Measurements from ENCODE around the gene ZDHHC21.

ZDHHC21 gene

DNA sequence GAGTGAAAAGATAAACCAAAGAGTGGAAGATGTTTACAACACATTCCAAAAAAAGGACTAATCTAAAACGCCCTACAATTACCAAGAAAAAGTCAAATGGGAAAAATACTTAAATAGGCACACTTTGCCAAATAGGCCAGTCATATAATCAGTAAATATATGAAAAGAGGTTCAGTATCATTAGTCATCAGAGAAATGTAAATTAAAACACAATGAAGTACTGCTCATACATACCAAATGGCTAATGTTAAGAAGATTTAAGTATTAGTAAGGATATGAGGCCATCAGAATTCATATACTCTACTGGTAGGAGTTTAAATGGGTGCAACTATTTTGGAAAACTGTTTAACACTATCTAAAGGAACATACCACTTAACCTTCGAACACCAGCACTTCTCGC is 47.6 kb downstream of the ZDHHC21 start:
- Histone ChIP-seq H3K4me1 (ENCODE audit: insufficient read depth, low read length) (peaks cover 5% of the 10 kb centered on the region), H3K27ac (ENCODE audit: low read depth, low read length) (no peak overlapping the region), H3K4me3 (ENCODE audit: low read depth in 1 of 2, low read length in 2 of 2) (no peak overlapping the region), H3K27me3 (ENCODE audit: control insufficient read depth in 1 of 2, insufficient read depth in 2 of 2, low read length in 2 of 2) (no peaks in the 10 kb centered on the region), H3K9me3 (ENCODE audit: low read length) (no peaks in the 10 kb centered on the region), H3K9ac (ENCODE audit: low read length) (no peak overlapping the region), H3K36me3 (ENCODE audit: insufficient read depth, low read length) (no peaks in the 10 kb centered on the region)

GRCh38 chr9:14640967-14641366 is 52.3 kb downstream of the ZDHHC21 start:
- peaks cover 7% of the 10 kb centered on the region for H3K4me1 ChIP-seq (ENCODE audit: insufficient read depth, low read length)
- no peaks in the 10 kb centered on the region for H3K9me3 ChIP-seq (ENCODE audit: low read length)
- H3K9ac ChIP-seq (ENCODE audit: low read length) = no peak overlapping the region
- H3K36me3 ChIP-seq (ENCODE audit: insufficient read depth, low read length) = no peaks in the 10 kb centered on the region
- no peak overlapping the region for H3K27ac ChIP-seq (ENCODE audit: low read depth, low read length)
- H3K27me3 ChIP-seq (ENCODE audit: control insufficient read depth in 1 of 2, insufficient read depth in 2 of 2, low read length in 2 of 2) = no peaks in the 10 kb centered on the region
- H3K4me3 ChIP-seq (ENCODE audit: low read depth in 1 of 2, low read length in 2 of 2) = no peak overlapping the region

GRCh38 chr9:14640294-14640693 is 52.9 kb downstream of the ZDHHC21 start:
- Histone ChIP-seq H3K9ac (ENCODE audit: low read length) (no peak overlapping the region), H3K27ac (ENCODE audit: low read depth, low read length) (no peak overlapping the region), H3K4me3 (ENCODE audit: low read depth in 1 of 2, low read length in 2 of 2) (no peak overlapping the region), H3K9me3 (ENCODE audit: low read length) (no peaks in the 10 kb centered on the region), H3K4me1 (ENCODE audit: insufficient read depth, low read length) (peaks cover 7% of the 10 kb centered on the region), H3K27me3 (ENCODE audit: control insufficient read depth in 1 of 2, insufficient read depth in 2 of 2, low read length in 2 of 2) (no peaks in the 10 kb centered on the region), H3K36me3 (ENCODE audit: insufficient read depth, low read length) (no peaks in the 10 kb centered on the region)

- Histone ChIP-seq H3K4me1 (ENCODE audit: insufficient read depth, low read length) (no peaks in the 10 kb centered on the region), H3K9ac (ENCODE audit: low read length) (no peak overlapping the region), H3K27me3 (ENCODE audit: control insufficient read depth in 1 of 2, insufficient read depth in 2 of 2, low read length in 2 of 2) (no peaks in the 10 kb centered on the region), H3K27ac (ENCODE audit: low read depth, low read length) (no peak overlapping the region), H3K9me3 (ENCODE audit: low read length) (no peaks in the 10 kb centered on the region), H3K4me3 (ENCODE audit: low read depth in 1 of 2, low read length in 2 of 2) (no peak overlapping the region), H3K36me3 (ENCODE audit: insufficient read depth, low read length) (peaks cover 4% of the 10 kb centered on the region)
Measured at GRCh38 chr9:14633906-14634565, 59.2 kb downstream of the ZDHHC21 start.

- no peaks in the 10 kb centered on the region for H3K27me3 ChIP-seq (ENCODE audit: control insufficient read depth in 1 of 2, insufficient read depth in 2 of 2, low read length in 2 of 2)
- no peaks in the 10 kb centered on the region for H3K4me1 ChIP-seq (ENCODE audit: insufficient read depth, low read length)
- no peak overlapping the region for H3K9ac ChIP-seq (ENCODE audit: low read length)
- H3K36me3 ChIP-seq (ENCODE audit: insufficient read depth, low read length) = peaks cover 4% of the 10 kb centered on the region
- H3K9me3 ChIP-seq (ENCODE audit: low read length) = no peaks in the 10 kb centered on the region
- H3K27ac ChIP-seq (ENCODE audit: low read depth, low read length) = no peak overlapping the region
- H3K4me3 ChIP-seq (ENCODE audit: low read depth in 1 of 2, low read length in 2 of 2) = no peak overlapping the region
Measured at GRCh38 chr9:14633148-14633547, 60.1 kb downstream of the ZDHHC21 start.

GRCh38 chr9:14627513-14627912 is 65.7 kb downstream of the ZDHHC21 start:
- Histone ChIP-seq H3K9me3 (ENCODE audit: low read length) (no peaks in the 10 kb centered on the region), H3K27me3 (ENCODE audit: control insufficient read depth in 1 of 2, insufficient read depth in 2 of 2, low read length in 2 of 2) (no peaks in the 10 kb centered on the region), H3K36me3 (ENCODE audit: insufficient read depth, low read length) (peaks cover 4% of the 10 kb centered on the region), H3K9ac (ENCODE audit: low read length) (no peak overlapping the region), H3K4me1 (ENCODE audit: insufficient read depth, low read length) (peaks cover 13% of the 10 kb centered on the region), H3K27ac (ENCODE audit: low read depth, low read length) (no peak overlapping the region), H3K4me3 (ENCODE audit: low read depth in 1 of 2, low read length in 2 of 2) (no peak overlapping the region)

DNA sequence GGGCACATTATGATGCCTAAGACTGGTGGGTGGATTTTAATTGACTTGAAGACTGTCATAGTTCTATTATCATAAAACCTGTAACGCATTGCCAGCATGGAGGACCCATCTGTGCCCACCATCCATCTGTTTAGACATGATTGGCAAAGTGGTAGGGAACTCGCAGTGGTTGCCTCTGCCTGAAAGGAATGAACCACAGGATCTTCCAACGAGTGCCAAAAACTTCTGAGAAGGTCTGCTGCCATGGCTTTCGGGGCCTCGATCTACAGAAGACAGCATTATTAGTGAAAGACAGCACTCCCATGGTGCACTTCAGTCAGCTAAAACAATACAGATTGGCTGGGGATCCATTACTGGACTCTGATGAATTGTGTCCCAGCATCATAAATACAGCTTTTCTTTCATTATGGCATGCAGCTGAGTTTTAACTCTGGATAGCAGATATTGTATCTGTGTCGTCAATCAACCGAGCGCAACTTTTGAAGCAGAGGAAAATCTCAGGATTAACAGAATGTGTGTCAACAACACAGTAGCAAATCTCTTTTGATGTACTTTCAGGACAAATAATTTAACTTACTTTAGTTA is 74.3 kb downstream of the ZDHHC21 start:
- Histone ChIP-seq H3K27ac (ENCODE audit: low read depth, low read length) (no peak overlapping the region), H3K4me1 (ENCODE audit: insufficient read depth, low read length) (no peaks in the 10 kb centered on the region), H3K9ac (ENCODE audit: low read length) (no peak overlapping the region), H3K9me3 (ENCODE audit: low read length) (no peaks in the 10 kb centered on the region), H3K27me3 (ENCODE audit: control insufficient read depth in 1 of 2, insufficient read depth in 2 of 2, low read length in 2 of 2) (no peaks in the 10 kb centered on the region), H3K4me3 (ENCODE audit: low read depth in 1 of 2, low read length in 2 of 2) (no peak overlapping the region), H3K36me3 (ENCODE audit: insufficient read depth, low read length) (peaks cover 4% of the 10 kb centered on the region)

DNA sequence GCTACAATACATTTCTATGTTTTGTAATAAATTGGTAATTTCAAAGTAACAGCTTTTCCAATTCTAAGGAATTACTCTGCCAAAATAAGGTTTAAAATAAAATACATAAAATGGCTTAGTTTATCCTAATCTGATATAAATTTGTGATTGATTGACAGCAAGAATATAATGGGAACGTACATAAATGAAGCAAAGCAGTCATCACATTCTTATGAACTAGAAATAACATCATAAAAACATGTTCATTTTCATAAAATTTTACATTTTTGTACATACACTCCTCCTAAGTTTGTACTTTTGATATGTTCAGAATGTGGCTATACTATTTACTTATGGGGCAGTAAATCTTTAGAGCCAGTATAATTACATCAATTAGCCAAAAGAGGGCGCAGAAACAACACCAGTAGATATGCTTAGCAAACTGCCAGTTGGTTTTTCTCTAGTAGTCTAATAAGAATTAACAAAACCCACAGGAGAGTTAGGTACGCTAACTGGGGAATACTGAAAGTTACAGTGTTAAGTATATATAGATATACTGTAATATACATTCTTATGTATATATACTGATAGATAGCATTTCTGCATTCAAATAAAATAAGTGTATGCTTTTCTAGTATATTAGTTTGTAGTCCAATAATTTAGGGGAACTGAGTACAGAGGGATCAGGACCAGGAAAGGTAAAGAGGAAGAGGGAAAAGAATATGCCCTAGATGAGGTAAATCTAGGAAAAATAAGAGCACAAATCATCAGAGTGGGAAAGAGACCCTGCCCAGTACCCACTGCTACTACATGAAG is 76.8 kb downstream of the ZDHHC21 start:
- Histone ChIP-seq H3K27me3 (ENCODE audit: control insufficient read depth in 1 of 2, insufficient read depth in 2 of 2, low read length in 2 of 2) (no peaks in the 10 kb centered on the region), H3K9me3 (ENCODE audit: low read length) (no peaks in the 10 kb centered on the region), H3K27ac (ENCODE audit: low read depth, low read length) (no peak overlapping the region), H3K4me3 (ENCODE audit: low read depth in 1 of 2, low read length in 2 of 2) (no peak overlapping the region), H3K9ac (ENCODE audit: low read length) (no peak overlapping the region), H3K4me1 (ENCODE audit: insufficient read depth, low read length) (no peaks in the 10 kb centered on the region), H3K36me3 (ENCODE audit: insufficient read depth, low read length) (peaks cover 4% of the 10 kb centered on the region)

DNA sequence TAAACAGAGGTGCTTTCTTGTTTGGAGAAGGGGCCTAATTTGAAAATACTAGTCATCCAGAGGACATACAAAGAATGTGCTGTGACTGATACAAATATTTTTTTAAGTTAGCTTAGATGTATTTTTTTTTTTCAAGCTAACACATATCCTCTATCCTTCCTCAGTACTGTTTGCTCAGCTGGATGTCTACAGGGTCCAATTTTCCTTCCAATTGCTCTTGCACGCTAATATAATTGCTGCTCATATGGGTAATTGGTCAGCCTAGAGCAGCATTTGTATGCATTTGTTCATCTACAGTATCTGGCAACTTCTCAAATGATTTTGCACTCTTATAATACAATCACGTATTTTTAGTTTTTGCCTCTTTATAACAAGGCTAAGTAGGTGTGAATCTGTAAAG is 84.7 kb downstream of the ZDHHC21 start:
- no peak overlapping the region for H3K4me3 ChIP-seq (ENCODE audit: low read depth in 1 of 2, low read length in 2 of 2)
- no peaks in the 10 kb centered on the region for H3K27me3 ChIP-seq (ENCODE audit: control insufficient read depth in 1 of 2, insufficient read depth in 2 of 2, low read length in 2 of 2)
- no peak overlapping the region for H3K27ac ChIP-seq (ENCODE audit: low read depth, low read length)
- H3K9me3 ChIP-seq (ENCODE audit: low read length) = no peaks in the 10 kb centered on the region
- H3K4me1 ChIP-seq (ENCODE audit: insufficient read depth, low read length) = no peaks in the 10 kb centered on the region
- no peak overlapping the region for H3K9ac ChIP-seq (ENCODE audit: low read length)
- H3K36me3 ChIP-seq (ENCODE audit: insufficient read depth, low read length) = no peaks in the 10 kb centered on the region

DNA sequence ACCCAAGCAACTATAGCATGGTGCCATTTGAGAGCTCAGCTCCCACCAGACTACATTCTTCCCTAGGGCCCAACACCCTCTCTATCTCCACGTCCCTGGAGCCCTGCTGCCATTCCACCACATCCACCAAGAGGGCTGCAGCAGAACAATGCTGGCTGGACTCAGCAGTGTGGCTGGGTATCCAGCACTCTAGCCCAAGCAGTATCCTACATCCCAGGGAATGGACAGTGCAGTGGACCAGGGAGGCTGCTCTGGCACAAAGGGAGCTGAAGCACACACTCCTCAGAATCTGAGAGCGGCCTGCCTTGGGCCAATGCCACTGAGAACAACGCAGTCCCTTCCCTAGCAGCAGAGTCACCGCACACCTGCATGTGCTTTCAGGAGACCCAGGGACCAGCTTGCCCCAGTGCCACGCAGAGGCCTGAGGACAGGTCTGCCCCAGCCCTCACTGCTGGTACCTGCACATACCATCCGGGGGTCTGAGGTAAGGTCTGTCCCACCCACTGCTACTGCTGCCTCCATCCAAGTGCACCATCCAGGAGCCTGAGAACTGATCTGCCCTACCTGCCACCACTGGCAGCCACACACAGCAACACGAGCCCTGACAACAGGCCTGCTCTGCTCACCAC is 95.9 kb downstream of the ZDHHC21 start:
- Histone ChIP-seq H3K9me3 (ENCODE audit: low read length) (no peaks in the 10 kb centered on the region), H3K9ac (ENCODE audit: low read length) (no peak overlapping the region), H3K4me3 (ENCODE audit: low read depth in 1 of 2, low read length in 2 of 2) (no peak overlapping the region), H3K36me3 (ENCODE audit: insufficient read depth, low read length) (no peaks in the 10 kb centered on the region), H3K4me1 (ENCODE audit: insufficient read depth, low read length) (no peaks in the 10 kb centered on the region), H3K27ac (ENCODE audit: low read depth, low read length) (no peak overlapping the region), H3K27me3 (ENCODE audit: control insufficient read depth in 1 of 2, insufficient read depth in 2 of 2, low read length in 2 of 2) (no peaks in the 10 kb centered on the region)

GRCh38 chr9:14593406-14593805 is 99.8 kb downstream of the ZDHHC21 start:
- Histone ChIP-seq H3K4me3 (ENCODE audit: low read depth in 1 of 2, low read length in 2 of 2) (no peak overlapping the region), H3K27me3 (ENCODE audit: control insufficient read depth in 1 of 2, insufficient read depth in 2 of 2, low read length in 2 of 2) (no peaks in the 10 kb centered on the region), H3K27ac (ENCODE audit: low read depth, low read length) (no peak overlapping the region), H3K4me1 (ENCODE audit: insufficient read depth, low read length) (no peaks in the 10 kb centered on the region), H3K9me3 (ENCODE audit: low read length) (no peaks in the 10 kb centered on the region), H3K9ac (ENCODE audit: low read length) (no peak overlapping the region), H3K36me3 (ENCODE audit: insufficient read depth, low read length) (no peaks in the 10 kb centered on the region)
